Breast epithelium (tissue), 4 donors: ENCODE results near the gene OPRD1. TPM values are rescaled to one million over a fixed set of nuclear protein-coding genes. Genes with fewer than 3 reads are reported as not detected.
"Not testable (repeated sequence)": the region's sequence is repeated elsewhere in the genome, so short reads cannot be mapped to it uniquely, and the experiment has no call there.

Source experiments
- DNase-seq, 2 donors: peaks; one replicate each; pipeline ENCODE4 v3.0.0-alpha.2; 2019; ENCODE audit warnings: low spot score in 2 of 2
- H3K27ac ChIP-seq, 2 donors: fragments of 200-600 bp; sonication (generic) in 1 of 2; one replicate each; pipeline ENCODE4 v1.5.1; 2016 to 2019; ENCODE audit warnings: mild to moderate bottlenecking in 1 of 2
- H3K27me3 ChIP-seq, 2 donors: fragments of 200-600 bp; sonication (generic) in 1 of 2; one replicate each; pipeline versions ENCODE4 v1.5.1 to v1.6.0; 2017 to 2019; ENCODE audit warnings: control low read depth in 1 of 2, mild to moderate bottlenecking in 1 of 2
- H3K36me3 ChIP-seq: fragments of 200-600 bp; one replicate; pipeline ENCODE4 v1.5.1; 2019
- H3K4me1 ChIP-seq, 2 donors: fragments of 200-600 bp; sonication (generic); one replicate each; pipeline ENCODE4 v1.5.1; 2016 to 2019; ENCODE audit warnings: control low read depth in 1 of 2
- H3K4me3 ChIP-seq, 3 donors: fragments of 200-600 bp; sonication (generic); 1 replicate in 2 of 3; 2 replicates in 1 of 3; pipeline ENCODE4 v1.5.1; 2016 to 2019; ENCODE audit warnings: mild to moderate bottlenecking in 3 of 3, moderate library complexity in 2 of 3
- H3K9me3 ChIP-seq, 2 donors: fragments of 200-600 bp; sonication (generic) in 1 of 2; one replicate each; pipeline ENCODE4 v1.5.1; 2016 to 2019; ENCODE audit warnings: control low read depth in 1 of 2
- POLR2A ChIP-seq: fragments of 450-650 bp; IDR thresholded peaks from one replicate; pipeline ENCODE4 v1.6.1; 2016; ENCODE audit warnings: antibody characterized with exemption, mild to moderate bottlenecking, moderate library complexity
- POLR2AphosphoS5 ChIP-seq, 3 donors: sonication (generic); formaldehyde crosslinking; IDR thresholded peaks; one replicate each; pipeline ENCODE4 v1.6.1; 2017; ENCODE audit warnings: antibody characterized with exemption in 3 of 3
- intact Hi-C: fragments of 100-400 bp; cut with DNase I; formaldehyde crosslinking; loops from one replicate; pipeline ENCODE4 v1.15.1; 2023; ENCODE audit warnings: low total_unique reads
- total RNA-seq, 3 donors: library from RNA; depleted of rRNA; stranded (reverse); fragments of >200 nt; gene quantifications; one replicate each; pipeline ENCODE4 v1.1.0, GENCODE V29; 2016
- TF ChIP-seq, protein P1 (sequence below), 3 donors: fragments of 450-650 bp; IDR thresholded peaks; one replicate each; pipeline ENCODE4 v1.5.1; 2016 to 2017; ENCODE audit warnings: antibody characterized with exemption in 3 of 3, mild to moderate bottlenecking in 3 of 3, moderate library complexity in 3 of 3

Gene OPRD1
- total RNA-seq, 3 donors from 2014 or later = not detected

- Histone ChIP-seq H3K4me1 (no peaks in the 10 kb centered on the region), H3K4me3 (no peak overlapping the region), H3K27me3 (peaks cover 2 to 70% of the 10 kb centered on the region in 2 donors), H3K27ac (no peak overlapping the region), H3K9me3 (no peaks in the 10 kb centered on the region), H3K36me3 (no peaks in the 10 kb centered on the region)
- no peak for DNase-seq
- no peak for TF ChIP-seq POLR2AphosphoS5 (IDR thresholded peaks at IDR 0.05)
- TF ChIP-seq POLR2A = no peak
- TF ChIP-seq, protein P1, sequence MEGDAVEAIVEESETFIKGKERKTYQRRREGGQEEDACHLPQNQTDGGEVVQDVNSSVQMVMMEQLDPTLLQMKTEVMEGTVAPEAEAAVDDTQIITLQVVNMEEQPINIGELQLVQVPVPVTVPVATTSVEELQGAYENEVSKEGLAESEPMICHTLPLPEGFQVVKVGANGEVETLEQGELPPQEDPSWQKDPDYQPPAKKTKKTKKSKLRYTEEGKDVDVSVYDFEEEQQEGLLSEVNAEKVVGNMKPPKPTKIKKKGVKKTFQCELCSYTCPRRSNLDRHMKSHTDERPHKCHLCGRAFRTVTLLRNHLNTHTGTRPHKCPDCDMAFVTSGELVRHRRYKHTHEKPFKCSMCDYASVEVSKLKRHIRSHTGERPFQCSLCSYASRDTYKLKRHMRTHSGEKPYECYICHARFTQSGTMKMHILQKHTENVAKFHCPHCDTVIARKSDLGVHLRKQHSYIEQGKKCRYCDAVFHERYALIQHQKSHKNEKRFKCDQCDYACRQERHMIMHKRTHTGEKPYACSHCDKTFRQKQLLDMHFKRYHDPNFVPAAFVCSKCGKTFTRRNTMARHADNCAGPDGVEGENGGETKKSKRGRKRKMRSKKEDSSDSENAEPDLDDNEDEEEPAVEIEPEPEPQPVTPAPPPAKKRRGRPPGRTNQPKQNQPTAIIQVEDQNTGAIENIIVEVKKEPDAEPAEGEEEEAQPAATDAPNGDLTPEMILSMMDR (IDR thresholded peaks at IDR 0.05) = no peak
- intact Hi-C loops = no loop called here
Measured at GRCh38 chr1:28813931-28814465, 2.0 kb downstream of the OPRD1 start.

DNA sequence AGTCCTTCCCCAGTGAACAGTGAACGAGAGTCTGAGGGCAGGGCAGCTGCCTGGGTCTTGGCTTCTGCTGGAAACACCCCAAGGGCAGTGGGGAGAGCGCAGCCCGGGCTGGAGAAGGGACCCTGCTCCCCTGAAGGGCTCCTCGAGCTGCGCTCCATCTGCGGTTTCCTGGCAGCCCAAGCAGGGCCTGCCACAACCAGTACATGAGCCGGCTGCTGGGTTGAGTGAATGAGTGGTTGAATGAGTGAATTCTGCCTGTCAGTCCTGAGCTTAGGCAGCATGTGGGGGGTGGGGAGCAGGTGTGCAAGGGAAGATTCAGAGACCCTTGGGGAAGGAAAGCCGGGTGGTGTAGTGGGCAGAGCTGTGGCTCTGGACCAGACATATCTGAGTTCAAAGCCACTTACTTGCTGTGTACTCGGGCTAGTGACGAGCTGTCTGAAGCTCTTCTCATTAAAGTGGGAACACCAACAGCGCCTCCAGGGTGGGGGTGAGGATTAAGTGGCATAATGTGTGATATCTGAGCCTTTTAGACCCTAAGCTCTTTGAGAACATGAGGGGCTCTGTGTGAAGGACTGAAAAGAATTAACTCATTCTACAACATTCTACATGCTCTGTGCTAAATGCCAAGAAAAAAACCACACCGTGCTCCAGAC, 3.7 kb downstream of the OPRD1 start:
- intact Hi-C loops = no loop called here
- TF ChIP-seq POLR2A (no peak), POLR2AphosphoS5 (IDR thresholded peaks at IDR 0.05) (no peak)
- TF ChIP-seq, protein P1 (IDR thresholded peaks at IDR 0.05) = no peak
- Histone ChIP-seq H3K27me3 (peaks cover 2 to 63% of the 10 kb centered on the region in 2 donors), H3K4me1 (no peaks in the 10 kb centered on the region), H3K36me3 (no peaks in the 10 kb centered on the region), H3K4me3 (no peak overlapping the region), H3K27ac (no peak overlapping the region), H3K9me3 (no peaks in the 10 kb centered on the region)
- no peak for DNase-seq

- peaks cover 2 to 49% of the 10 kb centered on the region in 2 donors for H3K27me3 ChIP-seq
Measured at GRCh38 chr1:28817133-28817532, 5.2 kb downstream of the OPRD1 start.

GRCh38 chr1:28819020-28819419, 7.0 kb downstream of the OPRD1 start:
- no peak for TF ChIP-seq POLR2AphosphoS5 (IDR thresholded peaks at IDR 0.05)
- TF ChIP-seq POLR2A = no peak
- TF ChIP-seq, protein P1 (IDR thresholded peaks at IDR 0.05) = no peak
- intact Hi-C loops = no loop called here
- Histone ChIP-seq H3K27me3 (peaks cover 0 to 31% of the 10 kb centered on the region in 2 donors), H3K4me1 (no peaks in the 10 kb centered on the region), H3K27ac (no peak overlapping the region), H3K4me3 (no peak overlapping the region), H3K36me3 (no peaks in the 10 kb centered on the region), H3K9me3 (no peaks in the 10 kb centered on the region)
- DNase-seq = no peak

More at GRCh38 chr1:28817133-28817532, 5.2 kb downstream of the OPRD1 start:
- Histone ChIP-seq H3K36me3 (no peaks in the 10 kb centered on the region), H3K4me3 (no peak overlapping the region), H3K4me1 (no peaks in the 10 kb centered on the region), H3K9me3 (no peaks in the 10 kb centered on the region), H3K27ac (no peak overlapping the region)
- DNase-seq = no peak
- intact Hi-C loops = no loop called here
- TF ChIP-seq, protein P1 (IDR thresholded peaks at IDR 0.05) = no peak
- TF ChIP-seq POLR2A (no peak), POLR2AphosphoS5 (IDR thresholded peaks at IDR 0.05) (no peak)

GRCh38 chr1:28822799-28823198, 10.8 kb downstream of the OPRD1 start:
- H3K27me3 ChIP-seq = no peaks in the 10 kb centered on the region
- H3K27ac ChIP-seq = no peak overlapping the region
- H3K9me3 ChIP-seq = no peaks in the 10 kb centered on the region
- DNase-seq = no peak
- intact Hi-C loops = no loop called here
- no peak overlapping the region for H3K4me3 ChIP-seq
- H3K4me1 ChIP-seq = no peaks in the 10 kb centered on the region
- H3K36me3 ChIP-seq = no peaks in the 10 kb centered on the region
- TF ChIP-seq, protein P1 (IDR thresholded peaks at IDR 0.05) = no peak
- TF ChIP-seq POLR2AphosphoS5 (IDR thresholded peaks at IDR 0.05) = no peak
- TF ChIP-seq POLR2A = no peak

DNA sequence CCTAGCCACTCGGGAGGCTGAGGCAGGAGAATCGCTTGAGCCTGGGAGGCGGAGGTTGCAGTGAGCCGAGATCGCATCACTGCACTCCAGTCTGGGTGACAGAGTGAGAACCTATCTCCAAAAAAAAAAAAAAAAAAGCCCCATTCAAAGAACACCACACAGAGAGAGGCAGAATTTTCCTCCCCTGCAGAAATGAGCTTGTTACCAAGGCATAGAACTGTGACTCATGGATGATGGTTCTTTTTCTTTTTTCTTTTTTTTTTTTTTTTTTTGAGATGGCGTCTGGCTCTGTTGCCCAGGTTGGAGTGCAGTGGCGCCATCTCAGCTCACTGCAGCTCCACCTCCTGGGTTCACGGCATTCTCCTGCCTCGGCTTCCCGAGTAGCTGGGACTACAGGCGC, 12.1 kb downstream of the OPRD1 start:
- DNase-seq, intact Hi-C loops, H3K36me3 ChIP-seq, H3K27me3 ChIP-seq, H3K4me3 ChIP-seq, H3K4me1 ChIP-seq, H3K9me3 ChIP-seq, H3K27ac ChIP-seq: not testable (repeated sequence)

GRCh38 chr1:28828227-28828858, 16.4 kb downstream of the OPRD1 start:
- H3K4me1 ChIP-seq, H3K27me3 ChIP-seq, H3K9me3 ChIP-seq, H3K4me3 ChIP-seq, intact Hi-C loops, DNase-seq, H3K27ac ChIP-seq, H3K36me3 ChIP-seq: not testable (repeated sequence)
